NCI-H2029 treated with DMSO at 0.1 percent for 48 hours (cell line): Measurements from ENCODE around the gene EEF2K.
"Not testable (repeated sequence)": the region's sequence is repeated elsewhere in the genome, so short reads cannot be mapped to it uniquely, and the experiment has no call there.

Experiments used
- DNase-seq: peaks from one replicate; lab custom pipeline; 2025; lab: John Stamatoyannopoulos, UW

The EEF2K gene

GRCh38 chr16:22296225-22297113 is 90.4 kb downstream of the EEF2K start:
- DNase-seq, result no peak

GRCh38 chr16:22297114-22297870 is 91.2 kb downstream of the EEF2K start, which contains the start of gene POLR3E:
Gene POLR3E, plus strand, starts transcription at chr16:22297409. Its CDS starts 5,560 bp downstream, at chr16:22302969.
- peak; percentile 83 for DNase-seq

- peak; percentile 71 for DNase-seq
Measured at GRCh38 chr16:22297871-22298733, 92.0 kb downstream of the EEF2K start.

- DNase-seq, result no peak
Measured at GRCh38 chr16:22299036-22299435, 93.0 kb downstream of the EEF2K start.

GRCh38 chr16:22300427-22301071 is 94.5 kb downstream of the EEF2K start:
- DNase-seq, result no peak

GRCh38 chr16:22301423-22301822 is 95.3 kb downstream of the EEF2K start:
- not testable (repeated sequence) for DNase-seq

- DNase-seq, result no peak
Measured at GRCh38 chr16:22302776-22303363, 96.8 kb downstream of the EEF2K start.

GRCh38 chr16:22304411-22304810 is 98.3 kb downstream of the EEF2K start:
- no peak for DNase-seq

- no peak for DNase-seq
Measured at GRCh38 chr16:22306788-22307187, 100.7 kb downstream of the EEF2K start.

GRCh38 chr16:22307838-22308237 is 101.8 kb downstream of the EEF2K start:
- DNase-seq, result no peak

GRCh38 chr16:22308824-22309520 is 102.9 kb downstream of the EEF2K start:
- no peak for DNase-seq

- DNase-seq, result no peak
Measured at GRCh38 chr16:22311520-22311919, 105.4 kb downstream of the EEF2K start.

- DNase-seq, result no peak
Measured at GRCh38 chr16:22312897-22313781, 107.1 kb downstream of the EEF2K start.

GRCh38 chr16:22313876-22314470 is 107.9 kb downstream of the EEF2K start:
- no peak for DNase-seq

GRCh38 chr16:22314661-22315626 is 108.9 kb downstream of the EEF2K start:
- DNase-seq, result no peak

- DNase-seq, result no peak
Measured at GRCh38 chr16:22315979-22316378, 109.9 kb downstream of the EEF2K start.

GRCh38 chr16:22316411-22316811 is 110.3 kb downstream of the EEF2K start:
- DNase-seq, result no peak

GRCh38 chr16:22317001-22317530 is 111.0 kb downstream of the EEF2K start:
- DNase-seq, result no peak
